ENCODE data around the gene KLHL21. TPM values are rescaled to one million over a fixed set of nuclear protein-coding genes. Genes with fewer than 3 reads are reported as not detected.
"Not testable (repeated sequence)": the region's sequence is repeated elsewhere in the genome, so short reads cannot be mapped to it uniquely, and the experiment has no call there.

Gene KLHL21
- total RNA-seq, 2 experiments from 2014 or later: 32.0 to 33.5 TPM

GRCh38 chr1:6600410-6601048 is 2.1 kb downstream of the KLHL21 start:
- Histone ChIP-seq H3K36me3 (ENCODE audit: insufficient read depth, low read length) (peaks cover 34% of the 10 kb centered on the region), H3K9me3 (ENCODE audit: control insufficient read depth in 1 of 2, insufficient read depth in 1 of 2, low read length in 2 of 2) (no peaks in the 10 kb centered on the region), H3K27me3 (ENCODE audit: control insufficient read depth in 1 of 2, insufficient read depth in 2 of 2, low read length in 2 of 2) (no peaks in the 10 kb centered on the region), H3K4me1 (ENCODE audit: insufficient read depth, low read length) (peaks cover 77% of the 10 kb centered on the region), H3K27ac (ENCODE audit: low read depth in 1 of 2, low read length in 2 of 2) (peak overlapping the region; percentile 56 to 79), H3K4me3 (ENCODE audit: low read length) (peak overlapping the region; percentile 95)
- ChIA-PET CTCF (interaction anchor here (1.1 to 5.3 kb wide), 4 partner anchors 16 to 101 kb away, joined by 3 to 22 read pairs (median 4); partner anchors contain the start of genes DNAJC11, NOL9, TAS1R1 and ZBTB48), POLR2A (interaction anchor here (0.8 to 6.3 kb wide), 10 partner anchors 9 to 100 kb away, joined by 3 to 139 read pairs (median 12); partner anchors contain the start of genes DNAJC11, NOL9, PHF13 and TAS1R1)
- peaks cover 55% of the 10 kb centered on the region for H3K36me3 Mint-ChIP-seq (ENCODE audit: low read depth)
- intact Hi-C loops (cut with DNase I, micrococcal nuclease): loop anchor here (1.0 to 10.0 kb wide), 3 partner anchors 20 to 46 kb away; partner anchors contain the start of genes NOL9 (in 1 of the 2) and TAS1R1 (in 1 of the 2)
- TF ChIP-seq, protein P1, sequence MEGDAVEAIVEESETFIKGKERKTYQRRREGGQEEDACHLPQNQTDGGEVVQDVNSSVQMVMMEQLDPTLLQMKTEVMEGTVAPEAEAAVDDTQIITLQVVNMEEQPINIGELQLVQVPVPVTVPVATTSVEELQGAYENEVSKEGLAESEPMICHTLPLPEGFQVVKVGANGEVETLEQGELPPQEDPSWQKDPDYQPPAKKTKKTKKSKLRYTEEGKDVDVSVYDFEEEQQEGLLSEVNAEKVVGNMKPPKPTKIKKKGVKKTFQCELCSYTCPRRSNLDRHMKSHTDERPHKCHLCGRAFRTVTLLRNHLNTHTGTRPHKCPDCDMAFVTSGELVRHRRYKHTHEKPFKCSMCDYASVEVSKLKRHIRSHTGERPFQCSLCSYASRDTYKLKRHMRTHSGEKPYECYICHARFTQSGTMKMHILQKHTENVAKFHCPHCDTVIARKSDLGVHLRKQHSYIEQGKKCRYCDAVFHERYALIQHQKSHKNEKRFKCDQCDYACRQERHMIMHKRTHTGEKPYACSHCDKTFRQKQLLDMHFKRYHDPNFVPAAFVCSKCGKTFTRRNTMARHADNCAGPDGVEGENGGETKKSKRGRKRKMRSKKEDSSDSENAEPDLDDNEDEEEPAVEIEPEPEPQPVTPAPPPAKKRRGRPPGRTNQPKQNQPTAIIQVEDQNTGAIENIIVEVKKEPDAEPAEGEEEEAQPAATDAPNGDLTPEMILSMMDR (IDR thresholded peaks at IDR 0.05): no peak
- H3K4me3 Mint-ChIP-seq: peak overlapping the region; percentile 100
- H3K9me3 Mint-ChIP-seq: no peaks in the 10 kb centered on the region
- DNase-seq (no peak), ATAC-seq (ENCODE audit: poor library complexity) (no peak)
- no peaks in the 10 kb centered on the region for H3K27me3 Mint-ChIP-seq
- H3K27ac Mint-ChIP-seq: peak overlapping the region; percentile 98
- H3K4me1 Mint-ChIP-seq (ENCODE audit: low read depth): peaks cover 54% of the 10 kb centered on the region

DNA sequence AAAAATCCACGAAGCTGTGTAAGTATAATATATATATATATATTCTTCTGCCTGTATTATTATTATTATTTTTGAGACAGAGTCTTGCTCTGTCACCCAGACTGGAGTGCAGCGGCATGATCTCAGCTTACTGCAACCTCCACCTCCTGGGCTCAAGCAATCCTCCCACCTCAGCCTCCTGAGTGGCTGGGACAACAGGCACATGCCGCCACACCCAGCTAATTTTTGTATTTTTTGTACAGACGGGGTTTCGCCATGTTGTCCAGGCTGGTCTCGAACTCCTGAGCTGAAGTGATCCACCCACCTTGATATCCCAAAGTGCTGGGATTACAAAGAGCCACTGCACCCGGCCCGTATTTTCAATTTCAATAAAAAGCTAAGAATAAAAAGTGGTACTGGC is 2.7 kb downstream of the KLHL21 start:
- H3K27me3 ChIP-seq (ENCODE audit: control insufficient read depth in 1 of 2, insufficient read depth in 2 of 2, low read length in 2 of 2); H3K27me3 Mint-ChIP-seq; H3K9me3 Mint-ChIP-seq; H3K9me3 ChIP-seq (ENCODE audit: control insufficient read depth in 1 of 2, insufficient read depth in 1 of 2, low read length in 2 of 2); ATAC-seq (ENCODE audit: poor library complexity); DNase-seq: not testable (repeated sequence)
- peak overlapping the region; percentile 98 for H3K27ac Mint-ChIP-seq
- Histone ChIP-seq H3K4me3 (ENCODE audit: low read length) (peak overlapping the region; percentile 95), H3K36me3 (ENCODE audit: insufficient read depth, low read length) (peaks cover 40% of the 10 kb centered on the region), H3K27ac (ENCODE audit: low read depth in 1 of 2, low read length in 2 of 2) (peak overlapping the region; percentile 56 to 79), H3K4me1 (ENCODE audit: insufficient read depth, low read length) (peaks cover 79% of the 10 kb centered on the region)
- ChIA-PET CTCF (interaction anchor here (1.1 to 5.3 kb wide), 4 partner anchors 16 to 102 kb away, joined by 3 to 22 read pairs (median 4); partner anchors contain the start of genes DNAJC11, NOL9, TAS1R1 and ZBTB48), POLR2A (interaction anchor here (0.7 to 6.3 kb wide), 11 partner anchors 8 to 101 kb away, joined by 3 to 139 read pairs (median 12); partner anchors contain the start of genes DNAJC11, NOL9, PHF13 and TAS1R1)
- H3K36me3 Mint-ChIP-seq (ENCODE audit: low read depth): peaks cover 60% of the 10 kb centered on the region
- peak overlapping the region; percentile 100 for H3K4me3 Mint-ChIP-seq
- H3K4me1 Mint-ChIP-seq (ENCODE audit: low read depth): peaks cover 58% of the 10 kb centered on the region
- intact Hi-C loops (cut with DNase I, micrococcal nuclease): loop anchor here in 1 of 2 experiments (5.0 to 10.0 kb wide), 2 partner anchors 42 to 45 kb away; partner anchors contain the start of genes NOL9 and TAS1R1

DNA sequence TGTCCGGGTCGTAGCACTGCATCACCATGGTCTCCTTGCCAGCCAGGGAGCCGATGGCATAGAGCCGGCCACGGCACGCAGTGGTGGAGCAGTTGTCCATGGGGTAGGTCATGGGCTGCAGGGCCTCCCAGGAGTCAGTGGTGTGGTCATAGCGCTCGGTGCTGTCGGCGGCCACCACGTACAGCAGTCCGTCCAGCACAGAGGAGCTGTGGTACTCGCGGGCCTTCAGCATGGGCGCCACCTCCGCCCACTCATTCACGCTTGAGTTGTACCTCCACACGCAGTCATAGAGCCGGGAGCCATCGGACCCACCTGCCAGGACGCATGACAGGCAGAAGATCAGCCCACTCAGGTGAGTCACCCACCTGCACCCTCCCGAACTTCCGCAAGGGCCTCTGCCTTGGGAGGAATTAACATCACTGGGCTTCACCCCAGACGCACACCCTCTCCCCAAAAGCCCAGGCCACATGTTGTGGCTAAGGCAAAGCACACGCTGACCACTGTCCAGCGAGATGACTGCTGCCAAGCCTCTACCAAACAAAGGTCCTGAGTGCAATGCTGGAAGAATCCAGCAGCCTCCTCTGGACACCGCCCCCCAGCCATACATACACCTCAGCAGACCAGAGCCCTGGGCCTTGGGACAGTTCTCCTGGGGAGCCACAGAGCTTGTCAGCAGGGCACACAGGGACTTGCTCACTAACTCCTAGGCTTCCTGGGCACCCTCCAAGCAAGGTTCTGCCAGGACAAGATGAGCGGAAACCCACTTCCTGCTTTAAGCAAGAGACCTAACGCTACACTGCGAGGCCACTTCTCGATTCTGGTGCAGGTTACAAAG is 3.3 kb downstream of the KLHL21 start:
- TF ChIP-seq, protein P1 (IDR thresholded peaks at IDR 0.05): no peak
- Mint-ChIP-seq H3K27ac (peak overlapping the region; percentile 98), H3K4me3 (peak overlapping the region; percentile 100), H3K9me3 (no peaks in the 10 kb centered on the region), H3K4me1 (ENCODE audit: low read depth) (peaks cover 59% of the 10 kb centered on the region), H3K36me3 (ENCODE audit: low read depth) (peaks cover 65% of the 10 kb centered on the region), H3K27me3 (no peaks in the 10 kb centered on the region)
- intact Hi-C loops (cut with DNase I, micrococcal nuclease): no loop called here
- Histone ChIP-seq H3K27ac (ENCODE audit: low read depth in 1 of 2, low read length in 2 of 2) (peak overlapping the region in 1 of 2 donors; percentile 56), H3K36me3 (ENCODE audit: insufficient read depth, low read length) (peaks cover 45% of the 10 kb centered on the region), H3K9me3 (ENCODE audit: control insufficient read depth in 1 of 2, insufficient read depth in 1 of 2, low read length in 2 of 2) (no peaks in the 10 kb centered on the region), H3K4me3 (ENCODE audit: low read length) (peak overlapping the region; percentile 95), H3K27me3 (ENCODE audit: control insufficient read depth in 1 of 2, insufficient read depth in 2 of 2, low read length in 2 of 2) (no peaks in the 10 kb centered on the region), H3K4me1 (ENCODE audit: insufficient read depth, low read length) (peaks cover 74% of the 10 kb centered on the region)
- POLR2A ChIA-PET: interaction anchor here (0.7 to 6.3 kb wide), 12 partner anchors 8 to 102 kb away, joined by 3 to 139 read pairs (median 10); partner anchors contain the start of genes DNAJC11, NOL9, PHF13 and TAS1R1
- CTCF ChIA-PET: interaction anchor here (1.1 to 5.3 kb wide), 4 partner anchors 17 to 102 kb away, joined by 3 to 22 read pairs (median 4); partner anchors contain the start of genes DNAJC11, NOL9, TAS1R1 and ZBTB48
- peak; percentile 20 for ATAC-seq (ENCODE audit: poor library complexity)
- DNase-seq: peak in 12 of 14 experiments; percentile 38 to 77 (median 51)

Measured in CD4-positive, alpha-beta T cell (primary cell).